HG02610 (cell line): ENCODE results near the gene CDCA4.

Experiments
- ATAC-seq: cut with Tn5 transposase; IDR thresholded peaks from one replicate; pipeline ENCODE4 v1.9.1; 2021; ENCODE audit warnings: mild to moderate bottlenecking, moderate library complexity; ENCODE audit not compliant: unreplicated experiment

The CDCA4 gene

DNA sequence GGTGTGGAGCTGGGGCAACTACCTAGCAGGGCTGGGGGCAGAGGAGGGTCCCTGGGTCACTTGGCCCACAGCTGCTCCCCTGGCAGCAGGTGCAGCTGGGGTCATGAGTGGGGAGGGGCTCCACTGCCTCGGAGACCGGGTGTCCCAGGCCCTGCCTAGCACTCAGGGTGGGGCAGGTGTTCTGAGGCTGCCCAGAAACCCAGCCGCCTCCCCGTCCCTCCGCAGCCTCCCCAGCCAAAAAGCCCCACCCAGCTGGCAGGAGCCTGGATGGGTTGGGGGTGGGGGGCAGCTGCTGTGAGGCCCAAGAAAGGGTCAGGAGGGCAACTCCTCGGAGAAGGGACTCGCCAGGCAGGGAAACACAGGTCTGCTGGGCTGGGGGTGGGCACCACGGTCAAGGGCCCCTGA lies 53.9 kb downstream of the CDCA4 start:
- no peak for ATAC-seq

DNA sequence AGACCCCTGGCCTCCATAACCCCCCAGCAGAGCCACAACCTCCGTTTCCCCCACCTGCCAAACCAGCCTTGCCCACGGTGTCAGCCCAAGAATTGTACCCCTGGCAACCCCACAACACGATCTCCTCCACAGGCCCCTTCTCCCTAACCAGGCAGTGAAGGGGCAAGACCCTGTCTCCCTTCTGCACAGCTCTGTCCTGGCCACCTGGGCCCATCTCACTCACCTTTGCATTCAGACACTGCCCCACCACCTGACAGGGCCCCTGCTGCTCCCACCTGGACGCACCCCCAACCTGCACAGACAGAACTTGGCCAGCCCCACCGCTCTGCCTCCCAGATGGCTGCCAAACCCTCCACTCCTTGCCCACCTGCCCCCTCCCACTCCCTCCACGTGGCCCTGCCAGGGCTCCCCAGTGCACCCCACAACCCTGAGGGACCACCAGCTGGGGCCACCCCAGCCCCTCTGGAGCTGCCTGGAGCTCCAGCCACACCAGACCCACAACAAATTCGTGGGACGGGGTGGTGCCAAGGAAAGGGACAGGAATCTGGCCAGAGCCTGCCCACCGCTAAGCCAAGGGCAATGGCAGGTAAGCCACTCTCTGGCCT lies 54.5 kb downstream of the CDCA4 start:
- no peak for ATAC-seq

DNA sequence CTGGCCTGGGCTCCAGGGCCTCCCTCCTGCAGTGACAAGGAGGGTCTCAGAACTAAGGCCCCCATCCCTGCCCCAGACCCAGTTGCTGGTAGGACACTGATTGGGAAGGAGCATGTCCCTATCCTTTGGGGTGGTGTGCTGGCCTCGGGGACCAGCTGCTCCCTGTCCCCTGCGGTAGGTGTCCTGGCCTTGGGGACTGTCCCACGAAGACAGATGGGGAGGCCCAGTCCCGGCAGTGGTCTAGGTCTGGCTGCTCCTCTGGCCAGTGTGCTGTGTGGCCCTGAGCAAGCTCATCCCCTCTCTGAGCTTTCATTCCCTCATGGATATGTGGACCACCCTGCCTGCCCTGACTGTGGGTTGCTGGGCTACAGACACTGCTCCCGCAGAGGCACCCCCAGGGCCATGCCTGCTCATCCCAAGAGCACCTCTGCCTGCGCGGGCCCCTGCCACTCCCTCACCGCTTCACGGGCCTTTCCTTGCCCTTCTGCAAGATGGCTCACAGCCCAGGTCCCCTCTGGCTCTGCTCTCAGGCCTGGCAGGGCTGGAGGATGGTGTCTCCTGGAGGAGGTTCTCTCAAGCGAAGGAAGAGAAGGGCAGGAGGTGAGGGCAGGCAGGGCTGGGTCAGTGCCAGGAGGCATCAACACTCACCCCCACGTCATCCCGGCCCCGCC lies 55.2 kb downstream of the CDCA4 start:
- no peak for ATAC-seq

- no peak for ATAC-seq
Measured at GRCh38 chr14:104964546-104964945, 56.3 kb downstream of the CDCA4 start.
